GM12878 (cell line): ENCODE measurements around the gene ERC1. TPM values are rescaled to one million over a fixed set of nuclear protein-coding genes. Genes with fewer than 3 reads are reported as not detected.

Source experiments
- ATAC-seq: fragments of 200-7000 bp; cut with Tn5 transposase; 3 replicates; pipeline ENCODE4 v1.9.1; 2020; ENCODE audit warnings: mild to moderate bottlenecking, moderate library complexity
- BruUV-seq: library from RNA; stranded (reverse); fragments of 400-500 nt; replicated peaks from 2 replicates; lab custom pipeline; 2021; lab: Mats Ljungman, UMichigan
- CTCF ChIA-PET: fragments of 300-600 bp; sonication (Branson Sonifier 250); formaldehyde crosslinking; extraction: SDS; loops from one replicate; lab custom pipeline; 2021; ENCODE audit warnings: inconsistent platforms; lab: Yijun Ruan, JAX
- POLR2A ChIA-PET: fragments of 350-600 bp; formaldehyde crosslinking; extraction: SDS; loops from one replicate; lab custom pipeline; 2021; ENCODE audit warnings: inconsistent platforms; lab: Charles Lee
- RAD21 ChIA-PET: fragments of 300-600 bp; sonication (Branson Sonifier 250); formaldehyde crosslinking; loops from one replicate; lab custom pipeline; 2023; ENCODE audit warnings: antibody characterized with exemption; ENCODE audit not compliant: unreplicated experiment; lab: Charles Lee
- SMC1A ChIA-PET: fragments of 300-600 bp; sonication (Branson Sonifier 250); formaldehyde crosslinking; loops from one replicate; lab custom pipeline; 2023; ENCODE audit not compliant: unreplicated experiment, uncharacterized antibody; lab: Charles Lee
- DNase-seq: peaks from one replicate; pipeline ENCODE4 v3.0.0-alpha.2; 2011; ENCODE audit warnings: low read depth, low spot score
- FAIRE-seq: peaks from 3 replicates; lab custom pipeline; 2011; peaks lifted over from hg19 to GRCh38; lab: Jason Lieb, UNC
- H2AFZ ChIP-seq: 2 replicates; pipeline ENCODE4 v1.6.0; 2011; ENCODE audit warnings: low read depth, low read length, control low read depth; ENCODE audit not compliant: control insufficient read depth
- H3K27ac ChIP-seq: 2 replicates; pipeline ENCODE4 v1.5.1; 2011; ENCODE audit warnings: control low read depth; ENCODE audit not compliant: control insufficient read depth, insufficient read depth
- H3K27me3 ChIP-seq, 2 experiments: replicated peaks in 1 of 2; 2 replicates each; pipeline versions ENCODE4 v1.6.0 to v1.6.1; 2011; ENCODE audit warnings: low read length in 1 of 2; ENCODE audit not compliant: control insufficient read depth in 2 of 2, insufficient read depth in 2 of 2
- H3K36me3 ChIP-seq, 2 experiments: 2 replicates each; pipeline ENCODE4 v1.5.1; 2011; ENCODE audit warnings: low read length in 1 of 2; ENCODE audit not compliant: control insufficient read depth in 2 of 2, insufficient read depth in 2 of 2
- H3K4me1 ChIP-seq: 2 replicates; pipeline ENCODE4 v1.6.1; 2011; ENCODE audit warnings: mild to moderate bottlenecking, low read length, moderate library complexity, mixed read lengths; ENCODE audit not compliant: control insufficient read depth, insufficient read depth
- H3K4me2 ChIP-seq: 2 replicates; pipeline ENCODE4 v1.6.0; 2011; ENCODE audit warnings: control low read depth; ENCODE audit not compliant: control insufficient read depth, insufficient read depth
- H3K4me3 ChIP-seq: fragments of 200-600 bp; sonication (generic); 2 replicates; pipeline ENCODE4 v1.5.1; 2016
- H3K79me2 ChIP-seq: 2 replicates; pipeline ENCODE4 v1.6.0; 2011; ENCODE audit warnings: low read length; ENCODE audit not compliant: control insufficient read depth, insufficient read depth
- H3K9ac ChIP-seq: 2 replicates; pipeline ENCODE4 v1.8.0; 2011; ENCODE audit warnings: low read length, control low read depth, mixed read lengths; ENCODE audit not compliant: control insufficient read depth, insufficient read depth
- H3K9me3 ChIP-seq: replicated peaks from 3 replicates; pipeline ENCODE4 v1.5.1; 2011; ENCODE audit warnings: mild to moderate bottlenecking, low read length; ENCODE audit not compliant: control insufficient read depth, insufficient read depth
- H4K20me1 ChIP-seq: 2 replicates; pipeline ENCODE4 v1.6.0; 2011; ENCODE audit not compliant: control insufficient read depth, insufficient read depth
- ATF7 ChIP-seq: fragments of 450-650 bp; IDR thresholded peaks from 2 replicates; pipeline ENCODE4 v1.6.1; 2016; ENCODE audit warnings: low read depth, mild to moderate bottlenecking
- CHD4 ChIP-seq: fragments of 200-600 bp; sonication (generic); IDR thresholded peaks from 2 replicates; pipeline ENCODE4 v1.6.1; 2016; ENCODE audit warnings: mild to moderate bottlenecking
- FOS ChIP-seq: IDR thresholded peaks from 3 replicates; pipeline ENCODE4 v1.6.1; 2011; ENCODE audit warnings: borderline replicate concordance; ENCODE audit not compliant: insufficient read length; ENCODE audit errors: extremely low read depth
- HCFC1 ChIP-seq: fragments of 150-350 bp; IDR thresholded peaks from 2 replicates; pipeline ENCODE4 v1.6.1; 2014; ENCODE audit warnings: low read length
- MYC ChIP-seq: IDR thresholded peaks from 2 replicates; pipeline ENCODE4 v1.6.1; 2011; ENCODE audit warnings: mild to moderate bottlenecking, low read length, moderate library complexity, inconsistent platforms; ENCODE audit not compliant: insufficient read depth, insufficient replicate concordance, insufficient read length, severe bottlenecking
- SMC3 ChIP-seq: IDR thresholded peaks from 2 replicates; pipeline ENCODE4 v1.6.1; 2011; ENCODE audit warnings: low read length, improper control_type of control experiment, borderline replicate concordance
- ZNF217 ChIP-seq: fragments of 450-650 bp; IDR thresholded peaks from 2 replicates; pipeline ENCODE4 v1.6.1; 2017; ENCODE audit warnings: antibody characterized with exemption, mild to moderate bottlenecking
- ZNF24 ChIP-seq: fragments of 450-650 bp; IDR thresholded peaks from 2 replicates; pipeline ENCODE4 v1.6.1; 2017; ENCODE audit warnings: antibody characterized with exemption, mild to moderate bottlenecking
- WGBS: methylation state at CpG from one replicate; pipeline ENCODE4 v1.1.6; 2016; ENCODE audit warnings: low lambda C conversion rate; ENCODE audit not compliant: insufficient replicate concordance, insufficient coverage; ENCODE audit errors: missing lambda C conversion rate; 5-methylcytosine and 5-hydroxymethylcytosine counted together
- in situ Hi-C: fragments of 300-500 bp; cut with MboI; formaldehyde crosslinking; loops from 9 replicates; pipeline ENCODE4 v1.14.3; 2018; ENCODE audit warnings: mixed read lengths
- intact Hi-C: fragments of 100-400 bp; cut with micrococcal nuclease; formaldehyde crosslinking; loops from one replicate; pipeline ENCODE4 v1.14.2; 2022; ENCODE audit not compliant: unreplicated experiment
- polyA plus RNA-seq, 11 experiments: library from polyadenylated mRNA; depleted of rRNA in 4 of 11; unstranded in 6 of 11; stranded (reverse) in 5 of 11; fragments of >200 nt; fragmentation: Nextera tagmentation in 4 of 11; fragmentation: Illumina TruSeq in 1 of 11; extraction: Ambion mirVana in 4 of 11; extraction: Trizol in 1 of 11; gene quantifications; 1 replicate in 1 of 11; 2 replicates in 10 of 11; pipeline versions ENCODE4 v1.2.1 to v1.2.3, GENCODE V29; 2011 to 2016; ENCODE audit warnings: inconsistent platforms in 2 of 11, missing spikeins in 2 of 11, low read depth in 1 of 11
- total RNA-seq, 4 experiments: library from RNA; depleted of rRNA in 3 of 4; stranded (reverse); fragments of >200 nt in 3 of 4; fragmentation: Illumina TruSeq in 1 of 4; extraction: Trizol in 1 of 4; gene quantifications; 2 replicates each; pipeline versions ENCODE4 v1.2.1 to v1.2.3, GENCODE V29; 2013 to 2021
- TF ChIP-seq, protein P1 (sequence below): fragments of 450-650 bp; IDR thresholded peaks from 2 replicates; pipeline ENCODE4 v1.6.1; 2016; ENCODE audit warnings: mild to moderate bottlenecking, moderate library complexity, borderline replicate concordance
- TF ChIP-seq, protein P2 (sequence below): fragments of 450-650 bp; IDR thresholded peaks from 2 replicates; pipeline ENCODE4 v1.6.1; 2017; ENCODE audit warnings: mild to moderate bottlenecking, low read depth, inconsistent platforms; ENCODE audit not compliant: poor library complexity, severe bottlenecking
- TF ChIP-seq, protein P3 (sequence below): fragments of 450-650 bp; conservative IDR thresholded peaks from 2 replicates; pipeline ENCODE4 v1.6.1; 2017; ENCODE audit warnings: mild to moderate bottlenecking, moderate library complexity
- TF ChIP-seq, protein P4 (sequence below): IDR thresholded peaks from 2 replicates; pipeline ENCODE4 v1.6.1; 2012; ENCODE audit warnings: low read depth, low read length, improper control_type of control experiment
- TF ChIP-seq, protein P5 (sequence below): fragments of 450-650 bp; formaldehyde crosslinking; IDR thresholded peaks from 2 replicates; pipeline ENCODE4 v1.4.0; 2022; ENCODE audit warnings: mild to moderate bottlenecking, moderate library complexity

The ERC1 gene
- total and polyA plus RNA-seq, 10 of the 15 experiments (the other 5 are each of a cell fraction or from before 2014, with no cell fraction given), result 0.75 to 8.0 (median 5.0) TPM

DNA sequence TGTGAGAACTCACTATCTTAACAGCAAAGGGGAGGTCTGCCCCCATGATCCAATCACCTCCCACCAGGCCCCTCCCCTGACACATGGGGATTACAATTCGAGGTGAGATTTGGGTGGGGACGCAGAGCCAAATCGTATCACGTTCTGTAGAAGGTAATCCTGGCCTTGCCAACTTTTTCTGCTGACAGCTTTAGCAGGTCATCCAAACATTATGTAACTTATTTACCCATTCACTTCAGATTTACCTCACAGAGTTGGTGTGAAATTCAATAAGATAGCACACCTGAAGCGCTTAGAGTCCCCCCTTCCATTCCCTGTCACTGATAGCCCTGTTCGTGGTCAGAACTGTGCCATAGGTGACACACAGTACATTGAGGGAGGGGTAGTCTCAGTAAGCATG lies 384.3 kb downstream of the ERC1 start:
- in situ Hi-C loops, result no loop called here
- TF ChIP-seq CHD4 (no peak), ATF7 (no peak), SMC3 (no peak), ZNF24 (no peak), MYC (no peak), HCFC1 (no peak), FOS (no peak), ZNF217 (no peak)
- TF ChIP-seq, protein P1, sequence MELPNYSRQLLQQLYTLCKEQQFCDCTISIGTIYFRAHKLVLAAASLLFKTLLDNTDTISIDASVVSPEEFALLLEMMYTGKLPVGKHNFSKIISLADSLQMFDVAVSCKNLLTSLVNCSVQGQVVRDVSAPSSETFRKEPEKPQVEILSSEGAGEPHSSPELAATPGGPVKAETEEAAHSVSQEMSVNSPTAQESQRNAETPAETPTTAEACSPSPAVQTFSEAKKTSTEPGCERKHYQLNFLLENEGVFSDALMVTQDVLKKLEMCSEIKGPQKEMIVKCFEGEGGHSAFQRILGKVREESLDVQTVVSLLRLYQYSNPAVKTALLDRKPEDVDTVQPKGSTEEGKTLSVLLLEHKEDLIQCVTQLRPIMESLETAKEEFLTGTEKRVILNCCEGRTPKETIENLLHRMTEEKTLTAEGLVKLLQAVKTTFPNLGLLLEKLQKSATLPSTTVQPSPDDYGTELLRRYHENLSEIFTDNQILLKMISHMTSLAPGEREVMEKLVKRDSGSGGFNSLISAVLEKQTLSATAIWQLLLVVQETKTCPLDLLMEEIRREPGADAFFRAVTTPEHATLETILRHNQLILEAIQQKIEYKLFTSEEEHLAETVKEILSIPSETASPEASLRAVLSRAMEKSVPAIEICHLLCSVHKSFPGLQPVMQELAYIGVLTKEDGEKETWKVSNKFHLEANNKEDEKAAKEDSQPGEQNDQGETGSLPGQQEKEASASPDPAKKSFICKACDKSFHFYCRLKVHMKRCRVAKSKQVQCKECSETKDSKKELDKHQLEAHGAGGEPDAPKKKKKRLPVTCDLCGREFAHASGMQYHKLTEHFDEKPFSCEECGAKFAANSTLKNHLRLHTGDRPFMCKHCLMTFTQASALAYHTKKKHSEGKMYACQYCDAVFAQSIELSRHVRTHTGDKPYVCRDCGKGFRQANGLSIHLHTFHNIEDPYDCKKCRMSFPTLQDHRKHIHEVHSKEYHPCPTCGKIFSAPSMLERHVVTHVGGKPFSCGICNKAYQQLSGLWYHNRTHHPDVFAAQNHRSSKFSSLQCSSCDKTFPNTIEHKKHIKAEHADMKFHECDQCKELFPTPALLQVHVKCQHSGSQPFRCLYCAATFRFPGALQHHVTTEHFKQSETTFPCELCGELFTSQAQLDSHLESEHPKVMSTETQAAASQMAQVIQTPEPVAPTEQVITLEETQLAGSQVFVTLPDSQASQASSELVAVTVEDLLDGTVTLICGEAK, result no peak
- TF ChIP-seq, protein P2, sequence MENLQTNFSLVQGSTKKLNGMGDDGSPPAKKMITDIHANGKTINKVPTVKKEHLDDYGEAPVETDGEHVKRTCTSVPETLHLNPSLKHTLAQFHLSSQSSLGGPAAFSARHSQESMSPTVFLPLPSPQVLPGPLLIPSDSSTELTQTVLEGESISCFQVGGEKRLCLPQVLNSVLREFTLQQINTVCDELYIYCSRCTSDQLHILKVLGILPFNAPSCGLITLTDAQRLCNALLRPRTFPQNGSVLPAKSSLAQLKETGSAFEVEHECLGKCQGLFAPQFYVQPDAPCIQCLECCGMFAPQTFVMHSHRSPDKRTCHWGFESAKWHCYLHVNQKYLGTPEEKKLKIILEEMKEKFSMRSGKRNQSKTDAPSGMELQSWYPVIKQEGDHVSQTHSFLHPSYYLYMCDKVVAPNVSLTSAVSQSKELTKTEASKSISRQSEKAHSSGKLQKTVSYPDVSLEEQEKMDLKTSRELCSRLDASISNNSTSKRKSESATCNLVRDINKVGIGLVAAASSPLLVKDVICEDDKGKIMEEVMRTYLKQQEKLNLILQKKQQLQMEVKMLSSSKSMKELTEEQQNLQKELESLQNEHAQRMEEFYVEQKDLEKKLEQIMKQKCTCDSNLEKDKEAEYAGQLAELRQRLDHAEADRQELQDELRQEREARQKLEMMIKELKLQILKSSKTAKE, result no peak
- TF ChIP-seq, protein P3, sequence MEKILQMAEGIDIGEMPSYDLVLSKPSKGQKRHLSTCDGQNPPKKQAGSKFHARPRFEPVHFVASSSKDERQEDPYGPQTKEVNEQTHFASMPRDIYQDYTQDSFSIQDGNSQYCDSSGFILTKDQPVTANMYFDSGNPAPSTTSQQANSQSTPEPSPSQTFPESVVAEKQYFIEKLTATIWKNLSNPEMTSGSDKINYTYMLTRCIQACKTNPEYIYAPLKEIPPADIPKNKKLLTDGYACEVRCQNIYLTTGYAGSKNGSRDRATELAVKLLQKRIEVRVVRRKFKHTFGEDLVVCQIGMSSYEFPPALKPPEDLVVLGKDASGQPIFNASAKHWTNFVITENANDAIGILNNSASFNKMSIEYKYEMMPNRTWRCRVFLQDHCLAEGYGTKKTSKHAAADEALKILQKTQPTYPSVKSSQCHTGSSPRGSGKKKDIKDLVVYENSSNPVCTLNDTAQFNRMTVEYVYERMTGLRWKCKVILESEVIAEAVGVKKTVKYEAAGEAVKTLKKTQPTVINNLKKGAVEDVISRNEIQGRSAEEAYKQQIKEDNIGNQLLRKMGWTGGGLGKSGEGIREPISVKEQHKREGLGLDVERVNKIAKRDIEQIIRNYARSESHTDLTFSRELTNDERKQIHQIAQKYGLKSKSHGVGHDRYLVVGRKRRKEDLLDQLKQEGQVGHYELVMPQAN, result no peak
- TF ChIP-seq, protein P4, sequence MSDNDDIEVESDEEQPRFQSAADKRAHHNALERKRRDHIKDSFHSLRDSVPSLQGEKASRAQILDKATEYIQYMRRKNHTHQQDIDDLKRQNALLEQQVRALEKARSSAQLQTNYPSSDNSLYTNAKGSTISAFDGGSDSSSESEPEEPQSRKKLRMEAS, result no peak
- TF ChIP-seq, protein P5, sequence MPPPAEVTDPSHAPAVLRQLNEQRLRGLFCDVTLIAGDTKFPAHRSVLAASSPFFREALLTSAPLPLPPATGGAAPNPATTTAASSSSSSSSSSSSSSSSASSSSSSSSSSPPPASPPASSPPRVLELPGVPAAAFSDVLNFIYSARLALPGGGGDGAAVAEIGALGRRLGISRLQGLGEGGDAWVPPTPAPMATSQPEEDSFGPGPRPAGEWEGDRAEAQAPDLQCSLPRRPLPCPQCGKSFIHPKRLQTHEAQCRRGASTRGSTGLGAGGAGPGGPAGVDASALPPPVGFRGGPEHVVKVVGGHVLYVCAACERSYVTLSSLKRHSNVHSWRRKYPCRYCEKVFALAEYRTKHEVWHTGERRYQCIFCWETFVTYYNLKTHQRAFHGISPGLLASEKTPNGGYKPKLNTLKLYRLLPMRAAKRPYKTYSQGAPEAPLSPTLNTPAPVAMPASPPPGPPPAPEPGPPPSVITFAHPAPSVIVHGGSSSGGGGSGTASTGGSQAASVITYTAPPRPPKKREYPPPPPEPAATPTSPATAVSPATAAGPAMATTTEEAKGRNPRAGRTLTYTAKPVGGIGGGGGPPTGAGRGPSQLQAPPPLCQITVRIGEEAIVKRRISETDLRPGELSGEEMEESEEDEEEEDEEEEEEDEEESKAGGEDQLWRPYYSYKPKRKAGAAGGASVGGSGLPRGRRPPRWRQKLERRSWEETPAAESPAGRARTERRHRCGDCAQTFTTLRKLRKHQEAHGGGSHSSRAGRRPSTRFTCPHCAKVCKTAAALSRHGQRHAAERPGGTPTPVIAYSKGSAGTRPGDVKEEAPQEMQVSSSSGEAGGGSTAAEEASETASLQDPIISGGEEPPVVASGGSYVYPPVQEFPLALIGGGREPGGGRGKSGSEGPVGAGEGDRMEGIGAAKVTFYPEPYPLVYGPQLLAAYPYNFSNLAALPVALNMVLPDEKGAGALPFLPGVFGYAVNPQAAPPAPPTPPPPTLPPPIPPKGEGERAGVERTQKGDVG (CRISPR knock-in tag), result no peak

More for the DNA sequence above, 384.3 kb downstream of the ERC1 start:
- 47% methylated on average over 6 of the region's 6 CpGs for WGBS
- ATAC-seq, result no peak
- Histone ChIP-seq H3K36me3 (no peaks in the 10 kb centered on the region; a peak in 1 of 4 replicates), H2AFZ (no peak overlapping the region), H3K9ac (no peak overlapping the region), H3K4me2 (no peak overlapping the region), H3K4me1 (no peaks in the 10 kb centered on the region), H3K79me2 (no peaks in the 10 kb centered on the region), H4K20me1 (no peaks in the 10 kb centered on the region), H3K4me3 (no peak overlapping the region), H3K27me3 (no peaks in the 10 kb centered on the region), H3K9me3 (no peaks in the 10 kb centered on the region), H3K27ac (no peak overlapping the region)
- ChIA-PET POLR2A (no interaction called here), RAD21 (no interaction called here), CTCF (interaction anchor here (1.1 kb wide), 1 partner anchor 9 kb away, joined by 3 read pairs; no protein-coding TSS in a partner anchor), SMC1A (no interaction called here)
- DNase-seq, result no peak
- BruUV-seq, result no TSS peak
- intact Hi-C loops, result no loop called here
- FAIRE-seq, result no peak
